Fibroblast of upper back skin (primary cell): ENCODE measurements around the gene ATP8B2.
"Not testable (repeated sequence)": the region's sequence is repeated elsewhere in the genome, so short reads cannot be mapped to it uniquely, and the experiment has no call there.

Source experiments
- DNase-seq: peaks from one replicate; pipeline ENCODE4 v3.0.0-alpha.2; 2013

Gene ATP8B2

GRCh38 chr1:154324669-154325582 lies at the start of gene ATP8B2:
ATP8B2 (plus strand) TSS chr1:154325525; CDS start chr1:154328142, 2,617 bp downstream.
- peak; percentile 76 for DNase-seq

GRCh38 chr1:154276797-154277196 lies 48.5 kb upstream of the ATP8B2 start:
- DNase-seq, result no peak

- DNase-seq, result not testable (repeated sequence)
These were observed 37.7 kb upstream of the ATP8B2 start for GRCh38 chr1:154287591-154287990.

GRCh38 chr1:154288661-154289060 lies 36.7 kb upstream of the ATP8B2 start:
- DNase-seq, result no peak

- DNase-seq, result no peak
These were observed 34.4 kb upstream of the ATP8B2 start for GRCh38 chr1:154290921-154291320.

GRCh38 chr1:154295408-154296235 lies 29.7 kb upstream of the ATP8B2 start:
- no peak for DNase-seq

GRCh38 chr1:154301582-154301981 lies 23.7 kb upstream of the ATP8B2 start:
- DNase-seq, result no peak

GRCh38 chr1:154304664-154305337 lies 20.5 kb upstream of the ATP8B2 start:
- no peak for DNase-seq

- peak; percentile 17 for DNase-seq
These were observed 19.2 kb upstream of the ATP8B2 start for GRCh38 chr1:154306151-154306550.

- not testable (repeated sequence) for DNase-seq
These were observed 17.6 kb upstream of the ATP8B2 start for GRCh38 chr1:154307670-154308270.

- not testable (repeated sequence) for DNase-seq
These were observed 16.2 kb upstream of the ATP8B2 start for GRCh38 chr1:154309136-154309535.

- not testable (repeated sequence) for DNase-seq
These were observed 12.9 kb upstream of the ATP8B2 start for GRCh38 chr1:154312229-154313065.

- no peak for DNase-seq
These were observed 12.3 kb upstream of the ATP8B2 start for GRCh38 chr1:154313066-154313356.

- not testable (repeated sequence) for DNase-seq
These were observed 11.1 kb upstream of the ATP8B2 start for GRCh38 chr1:154314226-154314625.

GRCh38 chr1:154316704-154317103 lies 8.6 kb upstream of the ATP8B2 start:
- DNase-seq, result no peak

- DNase-seq, result no peak
These were observed 6.9 kb upstream of the ATP8B2 start for GRCh38 chr1:154318386-154318785.

- no peak for DNase-seq
These were observed 4.3 kb upstream of the ATP8B2 start, which contains the start of gene AQP10 for GRCh38 chr1:154320882-154321608. AQP10 (plus strand) TSS chr1:154321093; CDS start chr1:154321156, 63 bp downstream.

GRCh38 chr1:154321609-154321934 lies 3.8 kb upstream of the ATP8B2 start:
- not testable (repeated sequence) for DNase-seq

- DNase-seq, result no peak
These were observed 1.8 kb upstream of the ATP8B2 start for GRCh38 chr1:154323493-154323892.

- DNase-seq, result no peak
These were observed 1.1 kb upstream of the ATP8B2 start for GRCh38 chr1:154324241-154324640.
